Endothelial cell of umbilical vein (primary cell): ENCODE measurements around the gene PCDH19. TPM values are rescaled to one million over a fixed set of nuclear protein-coding genes. Genes with fewer than 3 reads are reported as not detected.

Experiments
- BruUV-seq: library from RNA; stranded (reverse); fragments of 400-500 nt; replicated peaks from 2 replicates; lab custom pipeline; 2021; lab: Mats Ljungman, UMichigan
- CTCF ChIA-PET: fragments of 300-600, 350-600 bp; sonication (Branson Sonifier 250); formaldehyde crosslinking; loops from one replicate; lab custom pipeline; 2021; ENCODE audit warnings: antibody characterized with exemption, inconsistent platforms; lab: Charles Lee
- POLR2A ChIA-PET: fragments of 300-600, 350-600 bp; sonication (Branson Sonifier 250); formaldehyde crosslinking; loops from one replicate; lab custom pipeline; 2021; ENCODE audit warnings: antibody characterized with exemption, inconsistent platforms; lab: Charles Lee
- DNase-seq: peaks from one replicate; pipeline ENCODE4 v3.0.0-alpha.2; 2011; ENCODE audit warnings: low read depth, low spot score
- FAIRE-seq: peaks from 2 replicates; lab custom pipeline; 2011; peaks lifted over from hg19 to GRCh38; lab: Jason Lieb, UNC
- H2AFZ ChIP-seq: 2 replicates; pipeline ENCODE4 v1.6.0; 2012; ENCODE audit warnings: low read depth, low read length, control low read depth, inconsistent platforms
- H3K27ac ChIP-seq: 2 replicates; pipeline ENCODE4 v1.5.1; 2011; ENCODE audit warnings: low read depth, mild to moderate bottlenecking, control low read depth, low read length, moderate library complexity; ENCODE audit not compliant: insufficient read depth
- H3K27me3 ChIP-seq, 2 experiments: 2 replicates each; pipeline versions ENCODE4 v1.6.0 to v1.6.1; 2011; ENCODE audit warnings: low read length in 2 of 2, mixed read lengths in 1 of 2; ENCODE audit not compliant: control insufficient read depth in 2 of 2, insufficient read depth in 2 of 2
- H3K36me3 ChIP-seq, 2 experiments: 2 replicates in 1 of 2; 3 replicates in 1 of 2; pipeline ENCODE4 v1.5.1; 2011; ENCODE audit warnings: low read length in 2 of 2, mild to moderate bottlenecking in 1 of 2, moderate library complexity in 1 of 2; ENCODE audit not compliant: control insufficient read depth in 2 of 2, insufficient read depth in 2 of 2; ENCODE audit errors: extremely low read depth in 1 of 2
- H3K4me1 ChIP-seq: 3 replicates; pipeline ENCODE4 v1.5.1; 2011; ENCODE audit warnings: mild to moderate bottlenecking, low read length; ENCODE audit not compliant: control insufficient read depth, insufficient read depth; ENCODE audit errors: extremely low read depth
- H3K4me2 ChIP-seq: 2 replicates; pipeline ENCODE4 v1.6.1; 2011; ENCODE audit warnings: low read length, control low read depth, mixed read lengths; ENCODE audit not compliant: insufficient read depth
- H3K4me3 ChIP-seq, 3 experiments: fragments of 200-600 bp in 1 of 3; sonication (generic), shearing (Covaris generic) in 1 of 3; replicated peaks in 1 of 3; 2 replicates each; pipeline ENCODE4 v1.5.1; 2011 to 2016; ENCODE audit warnings: control low read depth in 3 of 3, low read length in 3 of 3, mild to moderate bottlenecking in 2 of 3, inconsistent platforms in 1 of 3, low read depth in 1 of 3, moderate library complexity in 1 of 3; ENCODE audit not compliant: insufficient read depth in 1 of 3
- H3K79me2 ChIP-seq: 2 replicates; pipeline ENCODE4 v1.6.0; 2012; ENCODE audit warnings: low read length, inconsistent platforms; ENCODE audit not compliant: control insufficient read depth, insufficient read depth
- H3K9ac ChIP-seq: replicated peaks from 2 replicates; pipeline ENCODE3; 2011; ENCODE audit warnings: low read length, control low read depth; ENCODE audit not compliant: insufficient read depth; ENCODE audit errors: extremely low read depth
- H3K9me1 ChIP-seq: replicated peaks from 3 replicates; pipeline ENCODE4 v1.6.0; 2011; ENCODE audit warnings: mild to moderate bottlenecking, low read length; ENCODE audit not compliant: control insufficient read depth, insufficient read depth; ENCODE audit errors: extremely low read depth
- H3K9me3 ChIP-seq: replicated peaks from 2 replicates; pipeline ENCODE4 v1.5.1; 2012; ENCODE audit warnings: low read length, inconsistent platforms; ENCODE audit not compliant: control insufficient read depth, insufficient read depth
- H4K20me1 ChIP-seq: replicated peaks from 2 replicates; pipeline ENCODE3; 2011; ENCODE audit warnings: mild to moderate bottlenecking, low read length; ENCODE audit not compliant: control insufficient read depth, insufficient read depth; ENCODE audit errors: extremely low read depth
- CTCF ChIP-seq, 2 donors: IDR thresholded peaks; 1 replicate in 1 of 2; 2 replicates in 1 of 2; pipeline ENCODE4 v1.5.1; 2011; ENCODE audit warnings: low read length in 2 of 2, mild to moderate bottlenecking in 2 of 2, moderate library complexity in 2 of 2, control low read depth in 1 of 2, inconsistent platforms in 1 of 2, low read depth in 1 of 2; ENCODE audit not compliant: insufficient read depth in 1 of 2; ENCODE audit errors: extremely low read depth in 1 of 2
- EZH2 ChIP-seq: IDR thresholded peaks from 2 replicates; pipeline ENCODE4 v1.6.1; 2012; ENCODE audit warnings: borderline replicate concordance, low read depth, mild to moderate bottlenecking, moderate library complexity, low read length, inconsistent platforms; ENCODE audit not compliant: severe bottlenecking
- GATA2 ChIP-seq: IDR thresholded peaks from 2 replicates; pipeline ENCODE4 v1.7.0; 2011; ENCODE audit warnings: low read depth, mild to moderate bottlenecking, moderate library complexity, mixed read lengths, low read length; ENCODE audit not compliant: insufficient read length, insufficient read depth
- JUN ChIP-seq: IDR thresholded peaks from 2 replicates; pipeline ENCODE4 v1.6.1; 2011; ENCODE audit warnings: borderline replicate concordance, low read depth; ENCODE audit not compliant: insufficient read length, insufficient read depth
- MAX ChIP-seq: IDR thresholded peaks from 2 replicates; pipeline ENCODE4 v1.6.1; 2011; ENCODE audit not compliant: insufficient read depth, insufficient read length
- POLR2A ChIP-seq: IDR thresholded peaks from 2 replicates; pipeline ENCODE4 v1.6.1; 2012; ENCODE audit warnings: low read depth, mild to moderate bottlenecking, control low read depth, low read length
- POLR2AphosphoS5 ChIP-seq: IDR thresholded peaks from 2 replicates; pipeline ENCODE4 v1.6.1; 2012; ENCODE audit warnings: low read depth, mild to moderate bottlenecking, control low read depth, low read length, moderate library complexity; ENCODE audit not compliant: insufficient read depth
- dilution Hi-C: fragments of 300-500 bp; cut with MboI; formaldehyde crosslinking; loops from one replicate; pipeline ENCODE4 v1.15.0; 2019; ENCODE audit warnings: low sequenced_read_pairs; ENCODE audit not compliant: extremely low pct_ligation_motif_present
- intact Hi-C: fragments of 100-400 bp; cut with micrococcal nuclease; formaldehyde crosslinking; loops from one replicate; pipeline ENCODE4 v1.10.0; 2022
- polyA plus RNA-seq, 4 experiments: library from polyadenylated mRNA; depleted of rRNA in 3 of 4; stranded (reverse) in 3 of 4; unstranded in 1 of 4; fragments of >200 nt; gene quantifications; 2 replicates each; pipeline versions ENCODE4 v1.2.1 to v1.2.3, GENCODE V29; 2011 to 2012; ENCODE audit warnings: missing spikeins in 1 of 4
- total RNA-seq: library from RNA; stranded (reverse); gene quantifications from 2 replicates; pipeline ENCODE4 v1.2.3, GENCODE V29; 2021

Gene PCDH19
- total and polyA plus RNA-seq, 2 donors (not counting 3 experiments of a cell fraction or from before 2014, with no cell fraction given): 1.2 to 4.3 TPM

- Histone ChIP-seq H3K36me3 (no peaks in the 10 kb centered on the region), H3K27me3 (no peaks in the 10 kb centered on the region), H3K9ac (peak overlapping the region; percentile 9), H3K79me2 (no peaks in the 10 kb centered on the region), H3K4me1 (peaks cover 11% of the 10 kb centered on the region), H3K4me3 (no peak overlapping the region), H3K27ac (no peak overlapping the region), H3K4me2 (peak overlapping the region; percentile 55), H2AFZ (peak overlapping the region; percentile 51), H4K20me1 (no peaks in the 10 kb centered on the region), H3K9me1 (no peaks in the 10 kb centered on the region), H3K9me3 (no peaks in the 10 kb centered on the region)
- dilution Hi-C loops (no loop called here), intact Hi-C loops (no loop called here)
- BruUV-seq: no TSS peak
- DNase-seq (peak; percentile 59), FAIRE-seq (peak; percentile 76)
- TF ChIP-seq JUN (no peak), CTCF (IDR thresholded peaks at IDR 0.05; ENCODE audit: extremely low read depth in 1 of 2, insufficient read depth in 1 of 2, low read depth in 1 of 2, low read length in 2 of 2) (peak; percentile 60 to 64), MAX (no peak), POLR2AphosphoS5 (no peak), POLR2A (no peak), EZH2 (no peak), GATA2 (no peak)
- POLR2A ChIA-PET: interaction anchor here (0.6 kb wide), 1 partner anchor 466 kb away, joined by 3 read pairs; no protein-coding TSS in a partner anchor
- CTCF ChIA-PET: interaction anchor here (0.8 to 3.7 kb wide), 16 partner anchors 9 to 321 kb away, joined by 3 to 22 read pairs (median 7); partner anchors contain the start of genes PCDH19 and TSPAN6
Measured at GRCh38 chrX:100447655-100448397, 37.8 kb upstream of the PCDH19 start.
